ENCODE results near the gene NCKAP5. TPM values are rescaled to one million over a fixed set of nuclear protein-coding genes. Genes with fewer than 3 reads are reported as not detected.

NCKAP5 gene
- total and polyA plus RNA-seq, 4 donors, result 0.57 to 2.8 (median 2.4) TPM

DNA sequence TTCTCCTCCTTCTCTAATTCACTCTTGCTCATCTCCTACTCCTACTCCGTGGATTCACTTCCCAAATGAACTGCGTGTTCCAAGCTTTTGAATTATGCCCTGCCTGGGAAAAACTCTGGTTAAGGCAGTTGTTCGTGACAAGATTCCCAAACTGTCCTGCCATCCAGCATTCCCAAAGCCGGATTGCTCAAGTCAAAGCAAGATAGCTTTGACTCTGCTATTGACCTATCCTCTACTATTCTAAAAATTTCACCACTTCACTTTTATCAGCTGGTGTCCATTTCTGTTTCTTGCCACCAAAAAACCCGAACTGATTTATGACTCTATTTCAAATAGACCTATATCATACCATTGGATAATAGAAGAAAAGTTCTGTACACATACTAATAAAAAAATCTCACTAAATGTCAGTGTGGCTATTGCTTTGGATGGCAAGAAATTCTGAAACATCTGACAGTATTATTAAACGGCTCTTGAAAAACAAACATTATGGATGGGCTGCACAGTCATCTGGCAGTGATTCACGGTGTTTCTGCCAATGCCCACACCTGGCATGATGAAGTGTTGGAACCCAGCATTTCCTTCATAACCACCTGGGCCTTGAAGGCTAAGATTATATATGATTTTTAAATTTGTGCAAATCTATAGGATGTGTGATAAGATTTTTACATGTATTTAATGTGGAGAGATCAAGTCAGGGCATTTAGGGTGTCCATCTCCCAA, 87.4 kb downstream of the NCKAP5 start (continued):
- TF ChIP-seq, protein P1, sequence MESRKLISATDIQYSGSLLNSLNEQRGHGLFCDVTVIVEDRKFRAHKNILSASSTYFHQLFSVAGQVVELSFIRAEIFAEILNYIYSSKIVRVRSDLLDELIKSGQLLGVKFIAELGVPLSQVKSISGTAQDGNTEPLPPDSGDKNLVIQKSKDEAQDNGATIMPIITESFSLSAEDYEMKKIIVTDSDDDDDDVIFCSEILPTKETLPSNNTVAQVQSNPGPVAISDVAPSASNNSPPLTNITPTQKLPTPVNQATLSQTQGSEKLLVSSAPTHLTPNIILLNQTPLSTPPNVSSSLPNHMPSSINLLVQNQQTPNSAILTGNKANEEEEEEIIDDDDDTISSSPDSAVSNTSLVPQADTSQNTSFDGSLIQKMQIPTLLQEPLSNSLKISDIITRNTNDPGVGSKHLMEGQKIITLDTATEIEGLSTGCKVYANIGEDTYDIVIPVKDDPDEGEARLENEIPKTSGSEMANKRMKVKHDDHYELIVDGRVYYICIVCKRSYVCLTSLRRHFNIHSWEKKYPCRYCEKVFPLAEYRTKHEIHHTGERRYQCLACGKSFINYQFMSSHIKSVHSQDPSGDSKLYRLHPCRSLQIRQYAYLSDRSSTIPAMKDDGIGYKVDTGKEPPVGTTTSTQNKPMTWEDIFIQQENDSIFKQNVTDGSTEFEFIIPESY (IDR thresholded peaks at IDR 0.05), result no peak
- TF ChIP-seq MAX (IDR thresholded peaks at IDR 0.05), result no peak

GRCh38 chr2:133477616-133477990, 90.7 kb downstream of the NCKAP5 start:
- Histone ChIP-seq H3K9me3 (ENCODE audit: control insufficient read depth in 4 of 4, low read length in 3 of 4) (no peaks in the 10 kb centered on the region), H3K36me3 (ENCODE audit: control insufficient read depth in 4 of 4, insufficient read depth in 3 of 4, low read depth in 1 of 4, low read length in 3 of 4) (no peaks in the 10 kb centered on the region), H3K27me3 (ENCODE audit: control insufficient read depth in 4 of 4, insufficient read depth in 4 of 4, low read length in 3 of 4) (no peaks in the 10 kb centered on the region), H3K9ac (ENCODE audit: low read depth in 1 of 2, low read length in 2 of 2) (no peak overlapping the region), H3K27ac (ENCODE audit: low read depth in 1 of 2, low read length in 2 of 2) (no peak overlapping the region), H3K4me1 (ENCODE audit: control insufficient read depth in 4 of 4, insufficient read depth in 4 of 4, low read length in 3 of 4) (peaks cover 0 to 4% (median 2%) of the 10 kb centered on the region in 4 donors), H3K4me3 (ENCODE audit: low read depth in 1 of 3, low read length in 3 of 3) (no peak overlapping the region)
- TF ChIP-seq JUND (IDR thresholded peaks at IDR 0.05) (no peak), TAF1 (conservative IDR thresholded peaks at IDR 0.05) (no peak), YY1 (IDR thresholded peaks at IDR 0.05) (no peak), HNF4G (IDR thresholded peaks at IDR 0.05) (no peak), GABPA (IDR thresholded peaks at IDR 0.05 in 1 of 2, conservative IDR thresholded peaks at IDR 0.05 in 1 of 2) (no peak), EGR1 (IDR thresholded peaks at IDR 0.05; ENCODE audit: low read depth in 2 of 2) (no peak), FOXA1 (IDR thresholded peaks at IDR 0.05) (no peak), RXRA (IDR thresholded peaks at IDR 0.05) (no peak), REST (IDR thresholded peaks at IDR 0.05) (no peak), HNF4A (conservative IDR thresholded peaks at IDR 0.05) (no peak), SP1 (IDR thresholded peaks at IDR 0.05) (no peak), CTCF (IDR thresholded peaks at IDR 0.05; ENCODE audit: low read depth, low read length, missing input control) (no peak), MAX (IDR thresholded peaks at IDR 0.05) (no peak), NR2F2 (IDR thresholded peaks at IDR 0.05) (no peak), RAD21 (IDR thresholded peaks at IDR 0.05) (no peak), FOXA2 (IDR thresholded peaks at IDR 0.05) (no peak)
- TF ChIP-seq, protein P1 (IDR thresholded peaks at IDR 0.05), result no peak
- TF ChIP-seq, protein P2, sequence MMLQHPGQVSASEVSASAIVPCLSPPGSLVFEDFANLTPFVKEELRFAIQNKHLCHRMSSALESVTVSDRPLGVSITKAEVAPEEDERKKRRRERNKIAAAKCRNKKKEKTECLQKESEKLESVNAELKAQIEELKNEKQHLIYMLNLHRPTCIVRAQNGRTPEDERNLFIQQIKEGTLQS (IDR thresholded peaks at IDR 0.05), result no peak
- no peak for DNase-seq (ENCODE audit: low spot score)
